AG04450 (cell line): ENCODE data around the gene FNDC3B. TPM values are rescaled to one million over a fixed set of nuclear protein-coding genes. Genes with fewer than 3 reads are reported as not detected.

Source experiments
- CTCF ChIA-PET: fragments of 300-600, 350-600 bp; formaldehyde crosslinking; extraction: SDS; loops from one replicate; lab custom pipeline; 2022; ENCODE audit warnings: antibody characterized with exemption, inconsistent platforms; lab: Charles Lee
- POLR2A ChIA-PET: fragments of 350-600 bp; formaldehyde crosslinking; extraction: SDS; loops from one replicate; lab custom pipeline; 2021; ENCODE audit warnings: antibody characterized with exemption, inconsistent platforms; lab: Yijun Ruan, JAX
- DNase-seq: peaks from one replicate; pipeline ENCODE4 v3.0.0-alpha.2; 2011; ENCODE audit warnings: low read depth, low spot score
- H3K27ac ChIP-seq: one replicate; pipeline ENCODE4 v1.5.1; 2012; ENCODE audit warnings: low read depth, low read length, control low read depth
- H3K27me3 ChIP-seq: one replicate; pipeline ENCODE4 v1.6.0; 2012; ENCODE audit warnings: low read length; ENCODE audit not compliant: control insufficient read depth, insufficient read depth
- H3K4me3 ChIP-seq: 2 replicates; pipeline ENCODE4 v1.5.1; 2011; ENCODE audit warnings: mild to moderate bottlenecking, low read depth, low read length, control low read depth
- H3K9me3 ChIP-seq: 2 replicates; pipeline ENCODE4 v1.5.1; 2012; ENCODE audit warnings: low read length; ENCODE audit not compliant: control insufficient read depth, insufficient read depth
- polyA plus RNA-seq: library from polyadenylated mRNA; depleted of rRNA; stranded (reverse); fragments of >200 nt; gene quantifications from 2 replicates; pipeline ENCODE4 v1.2.3, GENCODE V29; 2011
- TF ChIP-seq, protein P1 (sequence below): IDR thresholded peaks from 2 replicates; pipeline ENCODE4 v1.5.1; 2011; ENCODE audit warnings: low read depth, low read length, control low read depth, inconsistent platforms

The FNDC3B gene
- polyA plus RNA-seq, 1 experiment: 39.5 TPM

DNA sequence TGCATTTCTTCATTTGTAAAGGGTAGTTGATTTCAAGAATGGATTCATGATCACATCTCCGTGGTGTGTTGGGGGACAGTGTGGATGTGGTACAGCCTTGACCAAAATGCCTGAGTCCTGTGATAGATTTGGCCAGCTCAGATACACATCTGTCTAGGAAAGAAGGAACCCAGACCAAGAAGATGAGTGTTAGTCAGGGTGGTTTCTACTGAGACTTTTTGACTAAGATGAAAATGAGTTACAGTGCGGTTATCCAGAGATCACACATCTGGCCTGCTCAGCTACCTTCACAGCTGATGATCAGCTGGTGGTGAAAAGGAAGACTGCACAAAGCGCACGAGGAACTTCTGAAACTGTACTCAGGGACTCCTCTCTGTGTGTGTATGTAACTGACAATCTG, 68.0 kb downstream of the FNDC3B start:
- H3K9me3 ChIP-seq: no peaks in the 10 kb centered on the region
- ChIA-PET CTCF (no interaction called here), POLR2A (interaction anchor here (0.5 to 0.6 kb wide), 2 partner anchors 132 to 153 kb away, joined by 3 read pairs; no protein-coding TSS in a partner anchor)
- TF ChIP-seq, protein P1, sequence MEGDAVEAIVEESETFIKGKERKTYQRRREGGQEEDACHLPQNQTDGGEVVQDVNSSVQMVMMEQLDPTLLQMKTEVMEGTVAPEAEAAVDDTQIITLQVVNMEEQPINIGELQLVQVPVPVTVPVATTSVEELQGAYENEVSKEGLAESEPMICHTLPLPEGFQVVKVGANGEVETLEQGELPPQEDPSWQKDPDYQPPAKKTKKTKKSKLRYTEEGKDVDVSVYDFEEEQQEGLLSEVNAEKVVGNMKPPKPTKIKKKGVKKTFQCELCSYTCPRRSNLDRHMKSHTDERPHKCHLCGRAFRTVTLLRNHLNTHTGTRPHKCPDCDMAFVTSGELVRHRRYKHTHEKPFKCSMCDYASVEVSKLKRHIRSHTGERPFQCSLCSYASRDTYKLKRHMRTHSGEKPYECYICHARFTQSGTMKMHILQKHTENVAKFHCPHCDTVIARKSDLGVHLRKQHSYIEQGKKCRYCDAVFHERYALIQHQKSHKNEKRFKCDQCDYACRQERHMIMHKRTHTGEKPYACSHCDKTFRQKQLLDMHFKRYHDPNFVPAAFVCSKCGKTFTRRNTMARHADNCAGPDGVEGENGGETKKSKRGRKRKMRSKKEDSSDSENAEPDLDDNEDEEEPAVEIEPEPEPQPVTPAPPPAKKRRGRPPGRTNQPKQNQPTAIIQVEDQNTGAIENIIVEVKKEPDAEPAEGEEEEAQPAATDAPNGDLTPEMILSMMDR: no peak
- no peaks in the 10 kb centered on the region for H3K27me3 ChIP-seq
- no peak for DNase-seq
- no peak overlapping the region for H3K27ac ChIP-seq
- no peak overlapping the region for H3K4me3 ChIP-seq

DNA sequence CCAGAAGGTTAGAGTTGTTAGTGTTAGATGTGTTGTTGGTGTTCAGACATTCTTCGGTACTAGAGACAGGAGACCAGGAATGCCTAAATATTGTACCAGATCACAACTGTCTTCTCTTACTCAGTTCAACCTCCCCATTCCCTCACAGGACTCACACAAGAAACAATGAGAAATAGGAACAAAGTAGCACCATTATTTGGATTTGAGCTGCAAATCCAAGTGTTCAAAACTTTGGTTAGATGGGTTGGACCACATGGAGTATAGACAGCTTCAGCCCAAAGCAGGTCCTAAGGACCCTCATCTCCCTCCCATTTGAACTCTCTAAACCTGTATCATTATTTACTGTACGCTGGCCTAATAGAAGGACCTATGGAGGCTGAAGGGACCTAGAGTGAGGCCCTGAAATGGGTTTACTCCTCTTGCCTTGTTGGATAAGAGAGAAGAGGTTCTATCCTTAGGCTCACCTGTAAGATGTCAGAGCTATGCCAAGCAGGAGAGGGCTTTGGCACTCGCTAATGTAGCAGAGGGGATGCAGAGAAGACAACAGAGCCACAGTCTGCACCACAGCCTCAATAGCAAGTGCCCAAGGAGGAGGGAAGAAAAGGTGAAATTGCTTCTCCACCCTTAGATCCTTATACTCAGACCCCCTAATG, 70.9 kb downstream of the FNDC3B start:
- H3K27me3 ChIP-seq: no peaks in the 10 kb centered on the region
- ChIA-PET CTCF (no interaction called here), POLR2A (no interaction called here)
- H3K9me3 ChIP-seq: no peaks in the 10 kb centered on the region
- TF ChIP-seq, protein P1: no peak
- DNase-seq: no peak
- no peak overlapping the region for H3K4me3 ChIP-seq
- H3K27ac ChIP-seq: no peak overlapping the region

DNA sequence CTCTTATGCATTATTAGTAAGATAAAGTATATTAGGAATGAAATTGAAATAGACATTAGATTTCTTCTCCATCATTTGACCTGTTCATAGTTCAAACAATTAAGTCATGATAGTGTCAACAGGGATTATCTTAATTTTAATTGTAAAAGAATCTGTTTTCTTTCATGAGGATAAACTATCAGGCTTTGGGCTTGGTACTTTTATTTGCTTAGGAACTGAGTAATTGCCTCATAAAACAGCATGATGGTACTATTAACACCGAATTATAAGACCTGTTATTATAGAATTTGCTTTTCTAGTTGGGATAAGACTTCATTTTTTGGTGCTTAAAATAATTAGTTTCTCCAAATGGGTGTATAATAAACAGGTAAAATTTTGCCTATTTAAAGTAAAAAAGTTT, 71.8 kb downstream of the FNDC3B start:
- H3K27me3 ChIP-seq: no peaks in the 10 kb centered on the region
- no peak overlapping the region for H3K4me3 ChIP-seq
- DNase-seq: no peak
- H3K27ac ChIP-seq: no peak overlapping the region
- TF ChIP-seq, protein P1: no peak
- H3K9me3 ChIP-seq: no peaks in the 10 kb centered on the region
- ChIA-PET POLR2A (no interaction called here), CTCF (no interaction called here)

DNA sequence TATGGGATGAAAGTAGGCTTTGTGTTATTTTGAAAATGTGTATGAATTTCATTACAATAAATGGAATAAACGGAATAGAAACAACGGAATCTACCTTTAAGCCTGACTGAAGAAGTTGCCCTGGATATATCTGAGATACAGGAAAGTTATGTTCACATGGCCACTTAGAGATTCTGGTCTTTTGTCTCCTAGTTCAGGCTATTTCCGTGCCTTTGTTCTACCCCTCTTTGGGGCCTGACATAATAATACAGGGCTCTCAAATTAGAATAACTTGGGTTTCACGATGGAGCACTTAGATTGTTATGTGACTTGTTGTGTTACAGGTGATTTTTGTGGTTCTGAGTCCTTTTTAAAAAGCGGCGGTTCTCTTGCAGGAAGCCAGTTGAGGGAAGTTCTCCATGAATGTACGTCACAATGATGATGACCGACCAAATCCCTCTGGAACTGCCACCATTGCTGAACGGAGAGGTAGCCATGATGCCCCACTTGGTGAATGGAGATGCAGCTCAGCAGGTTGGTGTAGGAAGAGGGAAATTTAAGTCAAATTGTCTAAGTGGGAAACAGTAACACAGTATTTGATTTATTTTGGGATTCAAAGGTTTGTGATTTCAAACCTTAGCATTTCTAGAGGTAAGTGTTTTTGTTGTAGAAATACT, 72.8 kb downstream of the FNDC3B start:
- Histone ChIP-seq H3K27me3 (no peaks in the 10 kb centered on the region), H3K27ac (no peak overlapping the region), H3K4me3 (no peak overlapping the region), H3K9me3 (no peaks in the 10 kb centered on the region)
- DNase-seq: no peak
- ChIA-PET POLR2A (no interaction called here), CTCF (no interaction called here)
- TF ChIP-seq, protein P1: no peak

DNA sequence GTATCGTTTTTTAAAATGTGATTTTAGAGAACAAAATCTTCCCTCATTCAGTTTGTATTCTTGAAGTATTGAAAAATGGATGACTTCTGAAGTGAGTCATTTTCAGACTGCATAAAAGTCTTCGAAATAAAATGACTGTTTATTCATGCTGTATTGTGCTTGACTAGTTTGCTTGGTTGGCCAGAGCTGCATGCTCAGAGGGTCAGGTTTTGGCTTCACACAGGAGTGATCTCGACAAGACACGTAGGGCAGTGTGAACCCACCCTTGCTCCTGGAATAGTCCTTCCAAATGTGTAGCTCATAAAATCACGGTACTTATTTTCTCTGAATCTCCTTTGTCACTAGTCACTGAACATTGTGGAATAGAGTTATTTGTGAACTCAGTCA, 73.3 kb downstream of the FNDC3B start:
- TF ChIP-seq, protein P1: no peak
- POLR2A ChIA-PET: no interaction called here
- Histone ChIP-seq H3K27me3 (no peaks in the 10 kb centered on the region), H3K4me3 (no peak overlapping the region), H3K9me3 (no peaks in the 10 kb centered on the region), H3K27ac (no peak overlapping the region)
- CTCF ChIA-PET: no interaction called here
- DNase-seq: no peak
